Ovary (tissue), 9 donors: Measurements from ENCODE around the gene TBL2. TPM values are rescaled to one million over a fixed set of nuclear protein-coding genes. Genes with fewer than 3 reads are reported as not detected.
"Not testable (repeated sequence)": the region's sequence is repeated elsewhere in the genome, so short reads cannot be mapped to it uniquely, and the experiment has no call there.

Source experiments
- DNase-seq, 5 donors: peaks; one replicate each; pipeline ENCODE4 v3.0.0-alpha.2; 2019 to 2020
- H3K27ac ChIP-seq, 2 donors: fragments of 200-600 bp; one replicate each; pipeline versions ENCODE4 v1.5.1 to v1.8.0; 2019 to 2022
- H3K27me3 ChIP-seq: fragments of 200-600 bp; one replicate; pipeline ENCODE4 v1.8.0; 2022
- H3K36me3 ChIP-seq: fragments of 200-600 bp; sonication (generic); one replicate; pipeline ENCODE4 v1.5.1; 2019
- H3K4me1 ChIP-seq: one replicate; pipeline ENCODE4 v1.8.1; 2013; ENCODE audit warnings: mild to moderate bottlenecking, moderate library complexity; ENCODE audit not compliant: insufficient read depth
- H3K4me3 ChIP-seq: fragments of 200-600 bp; sonication (generic); one replicate; pipeline ENCODE4 v1.5.1; 2017
- H3K9me3 ChIP-seq, 2 donors: fragments of 200-600 bp in 1 of 2; sonication (generic) in 1 of 2; one replicate each; pipeline versions ENCODE4 v1.5.1 to v1.8.1; 2013 to 2019; ENCODE audit warnings: mild to moderate bottlenecking in 1 of 2, moderate library complexity in 1 of 2
- EP300 ChIP-seq: sonication (generic); formaldehyde crosslinking; IDR thresholded peaks from one replicate; pipeline ENCODE4 v1.6.1; 2017; ENCODE audit warnings: antibody characterized with exemption
- POLR2A ChIP-seq: fragments of 450-650 bp; IDR thresholded peaks from one replicate; pipeline ENCODE4 v1.6.1; 2017; ENCODE audit warnings: antibody characterized with exemption, mild to moderate bottlenecking, moderate library complexity
- WGBS, 3 donors: extraction: QIAGEN DNeasy Blood & Tissue Kit in 1 of 3; methylation state at CpG; one replicate each; pipeline versions ENCODE4 v1.1.5 to v1.1.7; 2013 to 2017; 5-methylcytosine and 5-hydroxymethylcytosine counted together
- intact Hi-C, 4 donors: fragments of 100-400 bp; cut with DNase I; formaldehyde crosslinking; loops; one replicate each; pipeline versions ENCODE4 v1.11.0 to v1.15.1; 2022 to 2023
- polyA plus RNA-seq, 2 donors: library from polyadenylated mRNA; stranded (reverse); fragments of 200-250 nt in 1 of 2; fragments of 350-450 nt in 1 of 2; fragmentation: Illumina TruSeq in 1 of 2; extraction: RNeasy Lipid Tissue Mini Kit (QIAGEN cat#74804) in 1 of 2; gene quantifications; one replicate each; pipeline ENCODE4 v1.2.3, GENCODE V29; 2013 to 2014
- total RNA-seq, 7 donors: library from RNA; depleted of rRNA in 2 of 7; stranded (reverse); fragments of >200 nt in 2 of 7; fragmentation: NEBNext Ultra II Directional in 3 of 7; extraction: Animal tissue kit (Norgen Biotek cat#: 25700) in 3 of 7; gene quantifications; one replicate each; pipeline versions ENCODE4 v1.1.0 to v1.2.4, GENCODE V29; 2016 to 2023
- TF ChIP-seq, protein P1 (sequence below), 3 donors: fragments of 450-650 bp in 2 of 3; fragments of 200-600 bp in 1 of 3; IDR thresholded peaks; one replicate each; pipeline versions ENCODE4 v1.5.1 to v1.8.0; 2016 to 2022; ENCODE audit warnings: antibody characterized with exemption in 3 of 3, mild to moderate bottlenecking in 1 of 3
- donor health status: DM: no; HTN: no; CAD: no; lungs with moderate emphysema.
- donor health status: DM: no; HTN: no; CAD: no.
- donor health status: Bipolar disorder and iron deficiency.
- donor health status: DM: yes; HTN: yes; CAD: no.
- donor health status: DM: no; HTN: no; CAD: no.
- donor health status: DM: yes; HTN: yes; CAD: no.

Gene TBL2
- total and polyA plus RNA-seq, 9 donors = 26.6 to 47.3 (median 40.7) TPM

DNA sequence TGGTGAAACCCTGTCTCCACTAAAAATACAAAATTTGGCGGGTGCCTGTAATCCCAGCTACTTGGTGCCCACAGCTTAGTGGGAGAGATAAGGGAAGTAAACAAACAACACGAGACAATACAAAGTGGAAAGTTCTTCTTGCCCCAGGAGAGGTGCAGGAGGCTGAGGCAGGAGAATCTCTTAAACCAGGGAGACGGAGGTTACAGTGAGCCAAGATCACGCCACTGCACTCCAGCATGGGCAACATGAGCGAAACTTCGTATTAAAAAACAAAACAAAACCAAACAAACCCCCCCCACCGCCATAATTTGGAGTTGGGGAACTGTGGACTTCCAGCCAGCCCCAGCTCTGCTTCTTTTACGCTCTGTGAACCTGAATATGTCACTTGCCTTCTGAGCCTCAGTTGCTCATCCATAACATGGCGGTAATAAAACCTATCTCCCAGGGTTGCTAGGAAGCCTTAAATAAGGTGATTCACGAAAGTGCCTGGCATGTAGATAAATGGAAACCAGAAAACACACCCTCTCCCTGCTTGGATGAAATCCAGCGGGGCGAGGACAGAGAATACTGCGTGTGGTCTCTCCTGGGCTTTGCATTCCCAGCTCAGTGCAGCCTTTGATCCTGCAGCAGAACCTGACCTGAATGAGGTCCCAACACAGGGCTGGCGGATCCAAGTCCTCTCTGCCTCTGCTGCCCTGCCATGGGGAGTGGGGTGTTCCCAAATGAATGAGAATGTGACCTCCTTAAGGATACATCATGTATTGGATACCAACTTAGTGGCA is 35.8 kb upstream of the TBL2 start:
- Histone ChIP-seq H3K27ac (no peak overlapping the region), H3K9me3 (no peaks in the 10 kb centered on the region), H3K4me1 (no peaks in the 10 kb centered on the region), H3K27me3 (no peaks in the 10 kb centered on the region), H3K4me3 (no peak overlapping the region), H3K36me3 (no peaks in the 10 kb centered on the region)
- WGBS, 3 donors = 50 to 55% (median 53%) methylated on average over 14 of the region's 14 CpGs
- intact Hi-C loops = no loop called here
- no peak for TF ChIP-seq EP300
- no peak for DNase-seq

DNA sequence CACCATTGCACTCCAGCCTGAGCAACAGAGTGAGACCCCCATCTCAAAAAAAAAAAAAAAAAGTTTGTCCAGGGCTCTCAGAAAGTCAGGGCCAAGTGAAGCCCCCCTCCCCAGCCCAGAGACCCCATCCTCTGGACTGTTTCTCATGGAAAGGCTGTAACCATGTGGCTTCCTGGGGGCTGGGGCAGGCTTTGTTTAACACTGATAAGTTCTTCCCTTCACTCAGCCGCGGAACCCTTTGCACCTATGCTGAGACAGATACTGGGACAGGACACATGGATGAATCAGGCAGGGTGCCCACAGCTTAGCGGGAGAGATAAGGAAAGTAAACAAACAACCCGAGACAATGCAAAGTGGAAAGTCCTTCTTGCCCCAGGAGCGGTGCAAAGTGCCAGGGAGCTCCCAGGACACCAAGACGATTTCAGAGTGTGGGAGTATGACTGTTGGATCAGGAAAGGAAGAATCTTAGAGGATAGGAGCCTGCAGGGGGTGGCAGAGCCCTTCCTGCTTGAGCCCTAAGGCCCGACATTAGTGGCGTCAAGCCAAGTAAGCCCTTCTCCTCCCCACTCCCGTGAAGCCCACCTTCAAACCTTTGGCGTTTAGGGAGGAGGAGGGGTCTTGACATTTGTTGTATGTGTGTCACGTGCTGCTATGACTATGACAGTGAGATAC is 34.4 kb upstream of the TBL2 start:
- 5 to 8% (median 6%) methylated on average over 11 of the region's 11 CpGs for WGBS, 3 donors
- Histone ChIP-seq H3K27me3 (no peaks in the 10 kb centered on the region), H3K27ac (no peak overlapping the region), H3K4me1 (no peaks in the 10 kb centered on the region), H3K36me3 (no peaks in the 10 kb centered on the region), H3K4me3 (no peak overlapping the region), H3K9me3 (no peaks in the 10 kb centered on the region)
- TF ChIP-seq POLR2A (no peak), EP300 (no peak)
- intact Hi-C loops = no loop called here
- no peak for DNase-seq

DNA sequence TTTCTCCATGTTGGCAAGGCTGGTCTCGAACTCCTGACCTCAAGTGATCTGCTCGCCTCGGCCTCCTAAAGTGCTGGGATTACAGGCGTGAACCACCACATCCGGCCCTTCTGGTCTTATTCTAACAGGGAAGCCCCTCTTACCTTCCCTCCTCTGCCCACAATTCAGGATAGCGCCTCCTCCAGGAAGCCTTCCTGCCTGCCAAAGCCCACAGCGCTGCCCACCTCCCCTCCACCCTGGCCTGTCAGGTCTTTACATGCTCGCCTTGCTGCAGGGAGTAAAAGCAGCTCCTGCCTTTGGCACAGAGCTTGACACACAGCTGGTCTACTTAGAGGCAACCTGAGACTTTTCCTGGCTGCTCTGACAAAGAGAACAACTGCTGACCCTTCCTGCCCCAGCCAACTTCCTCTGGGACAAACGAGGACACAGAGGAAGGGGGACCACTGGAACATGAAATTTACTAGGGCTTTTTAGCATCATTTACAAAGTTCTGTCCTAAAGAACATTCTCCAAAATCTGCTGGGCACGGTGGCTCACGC is 32.7 kb upstream of the TBL2 start:
- Histone ChIP-seq H3K9me3 (no peaks in the 10 kb centered on the region), H3K4me3 (no peak overlapping the region), H3K36me3 (no peaks in the 10 kb centered on the region), H3K27me3 (no peaks in the 10 kb centered on the region), H3K4me1 (no peaks in the 10 kb centered on the region), H3K27ac (no peak overlapping the region)
- WGBS, 3 donors = 69 to 72% (median 71%) methylated on average over 11 of the region's 11 CpGs
- DNase-seq = no peak
- intact Hi-C loops = no loop called here
- TF ChIP-seq, protein P1, sequence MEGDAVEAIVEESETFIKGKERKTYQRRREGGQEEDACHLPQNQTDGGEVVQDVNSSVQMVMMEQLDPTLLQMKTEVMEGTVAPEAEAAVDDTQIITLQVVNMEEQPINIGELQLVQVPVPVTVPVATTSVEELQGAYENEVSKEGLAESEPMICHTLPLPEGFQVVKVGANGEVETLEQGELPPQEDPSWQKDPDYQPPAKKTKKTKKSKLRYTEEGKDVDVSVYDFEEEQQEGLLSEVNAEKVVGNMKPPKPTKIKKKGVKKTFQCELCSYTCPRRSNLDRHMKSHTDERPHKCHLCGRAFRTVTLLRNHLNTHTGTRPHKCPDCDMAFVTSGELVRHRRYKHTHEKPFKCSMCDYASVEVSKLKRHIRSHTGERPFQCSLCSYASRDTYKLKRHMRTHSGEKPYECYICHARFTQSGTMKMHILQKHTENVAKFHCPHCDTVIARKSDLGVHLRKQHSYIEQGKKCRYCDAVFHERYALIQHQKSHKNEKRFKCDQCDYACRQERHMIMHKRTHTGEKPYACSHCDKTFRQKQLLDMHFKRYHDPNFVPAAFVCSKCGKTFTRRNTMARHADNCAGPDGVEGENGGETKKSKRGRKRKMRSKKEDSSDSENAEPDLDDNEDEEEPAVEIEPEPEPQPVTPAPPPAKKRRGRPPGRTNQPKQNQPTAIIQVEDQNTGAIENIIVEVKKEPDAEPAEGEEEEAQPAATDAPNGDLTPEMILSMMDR (IDR thresholded peaks at IDR 0.05) = no peak
- TF ChIP-seq POLR2A (no peak), EP300 (no peak)

DNA sequence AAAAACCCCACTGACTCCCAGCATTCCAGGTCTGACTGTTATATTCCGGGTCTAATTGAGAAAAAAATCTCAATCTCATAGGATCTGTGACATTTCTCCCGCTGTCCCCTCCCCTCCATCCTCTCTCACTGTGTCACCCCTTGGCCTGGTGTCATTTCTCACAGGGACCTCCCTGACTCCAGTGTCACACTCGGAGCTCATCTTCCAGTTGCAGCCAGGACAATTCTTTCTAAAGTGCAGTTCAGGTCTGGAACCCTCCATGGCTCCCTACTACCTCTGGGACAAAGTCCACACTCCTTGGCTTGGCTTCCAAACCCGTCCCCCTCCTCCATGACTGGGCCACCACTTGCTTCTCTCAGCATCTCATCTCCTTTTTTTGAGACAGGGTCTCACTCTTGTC is 31.7 kb upstream of the TBL2 start:
- Histone ChIP-seq H3K4me3 (no peak overlapping the region), H3K9me3 (no peaks in the 10 kb centered on the region), H3K27me3 (no peaks in the 10 kb centered on the region), H3K4me1 (no peaks in the 10 kb centered on the region), H3K36me3 (no peaks in the 10 kb centered on the region), H3K27ac (no peak overlapping the region)
- intact Hi-C loops = no loop called here
- TF ChIP-seq, protein P1 (IDR thresholded peaks at IDR 0.05) = no peak
- TF ChIP-seq POLR2A = no peak
- no peak for TF ChIP-seq EP300
- WGBS, 3 donors = 75 to 80% (median 77%) methylated on average over 4 of the region's 4 CpGs
- no peak for DNase-seq

DNA sequence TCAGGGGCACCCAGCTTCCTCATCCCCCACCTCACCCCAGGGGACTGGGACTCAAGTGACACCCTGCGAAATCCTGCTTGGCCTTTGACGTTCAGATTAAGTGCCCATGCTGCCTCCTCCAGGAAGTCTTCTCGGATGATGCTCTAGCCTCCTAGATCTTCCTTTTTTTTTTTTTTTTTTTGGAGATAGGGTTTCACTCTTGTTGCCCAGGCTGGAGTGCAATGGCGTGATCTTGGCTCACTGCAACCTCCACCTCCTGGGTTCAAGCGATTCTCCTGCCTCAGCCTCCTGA is 29.3 kb upstream of the TBL2 start:
- not testable (repeated sequence) for H3K4me1 ChIP-seq, H3K4me3 ChIP-seq, H3K27ac ChIP-seq, H3K27me3 ChIP-seq, H3K36me3 ChIP-seq, DNase-seq, H3K9me3 ChIP-seq
- 57 to 66% (median 61%) methylated on average over 5 of the region's 5 CpGs for WGBS, 3 donors
- intact Hi-C loops = loop anchor here in 3 of 4 donors (1.0 to 10.0 kb wide), 5 partner anchors 57 to 250 kb away; partner anchors contain the start of gene VPS37D (in 2 of the 3)
